ENCODE results near the gene PET117.
A peak's percentile ranks its signal among the peaks of the same experiment; 100 is the strongest.
"Not testable (repeated sequence)": the region's sequence is repeated elsewhere in the genome, so short reads cannot be mapped to it uniquely, and the experiment has no call there.

Gene PET117

DNA sequence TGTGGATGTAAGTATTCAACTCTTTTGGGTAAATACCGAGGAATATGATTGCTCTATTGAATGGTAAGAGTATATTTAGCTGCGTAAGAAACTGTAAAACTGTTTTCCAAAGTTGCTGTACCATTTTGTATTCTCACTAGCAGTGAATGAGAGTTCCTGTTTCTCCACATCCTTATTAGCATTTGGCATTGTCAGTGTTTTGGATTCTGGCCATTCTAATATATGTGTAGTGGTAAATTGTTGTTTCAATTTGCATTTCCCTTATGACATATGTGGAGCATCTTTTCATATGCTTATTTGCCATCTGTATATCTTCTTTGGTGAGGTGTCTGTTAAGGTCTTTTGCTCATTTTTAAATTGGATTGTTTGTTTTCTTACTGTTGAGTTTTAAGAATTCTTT is 29.3 kb upstream of the PET117 start:
- Histone ChIP-seq H3K4me1 (ENCODE audit: control insufficient read depth, insufficient read depth, low read length) (peaks cover 20% of the 10 kb centered on the region), H3K9me3 (ENCODE audit: control insufficient read depth, low read length) (no peaks in the 10 kb centered on the region), H3K4me3 (ENCODE audit: low read length) (no peak overlapping the region), H3K27me3 (ENCODE audit: control insufficient read depth, insufficient read depth, low read length) (no peaks in the 10 kb centered on the region), H3K9ac (ENCODE audit: low read length) (no peak overlapping the region), H3K36me3 (ENCODE audit: control insufficient read depth, insufficient read depth, low read length) (no peaks in the 10 kb centered on the region)

GRCh38 chr20:18128574-18128973 is 9.1 kb upstream of the PET117 start:
- H3K9me3 ChIP-seq (ENCODE audit: control insufficient read depth, low read length); H3K4me1 ChIP-seq (ENCODE audit: control insufficient read depth, insufficient read depth, low read length): not testable (repeated sequence)

DNA sequence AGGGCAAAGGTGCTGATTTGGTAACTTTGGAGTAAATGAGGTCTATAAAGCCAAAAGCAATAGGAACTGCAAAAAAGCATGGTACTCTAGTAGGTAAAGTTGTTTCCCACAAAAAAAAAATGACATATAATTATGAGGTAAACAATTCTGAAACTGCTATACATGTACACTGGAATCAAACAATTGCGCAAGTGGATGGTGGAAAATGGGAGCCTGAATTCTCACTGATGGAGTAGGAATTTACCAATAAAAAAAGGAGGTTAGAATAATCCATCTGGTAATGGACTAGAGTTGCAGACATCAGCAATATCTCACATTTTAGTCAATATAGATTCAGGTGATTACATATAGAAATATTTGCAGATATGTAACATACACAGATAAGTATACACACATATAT is 5.0 kb upstream of the PET117 start:
- Histone ChIP-seq H3K4me3 (ENCODE audit: low read length) (no peak overlapping the region), H3K4me1 (ENCODE audit: control insufficient read depth, insufficient read depth, low read length) (peaks cover 27% of the 10 kb centered on the region), H3K36me3 (ENCODE audit: control insufficient read depth, insufficient read depth, low read length) (no peaks in the 10 kb centered on the region), H3K9me3 (ENCODE audit: control insufficient read depth, low read length) (no peaks in the 10 kb centered on the region), H3K9ac (ENCODE audit: low read length) (no peak overlapping the region), H3K27me3 (ENCODE audit: control insufficient read depth, insufficient read depth, low read length) (no peaks in the 10 kb centered on the region)

More at GRCh38 chr20:18128574-18128973, 9.1 kb upstream of the PET117 start:
- H3K4me3 ChIP-seq (ENCODE audit: low read length); H3K9ac ChIP-seq (ENCODE audit: low read length); H3K27me3 ChIP-seq (ENCODE audit: control insufficient read depth, insufficient read depth, low read length); H3K36me3 ChIP-seq (ENCODE audit: control insufficient read depth, insufficient read depth, low read length): not testable (repeated sequence)

DNA sequence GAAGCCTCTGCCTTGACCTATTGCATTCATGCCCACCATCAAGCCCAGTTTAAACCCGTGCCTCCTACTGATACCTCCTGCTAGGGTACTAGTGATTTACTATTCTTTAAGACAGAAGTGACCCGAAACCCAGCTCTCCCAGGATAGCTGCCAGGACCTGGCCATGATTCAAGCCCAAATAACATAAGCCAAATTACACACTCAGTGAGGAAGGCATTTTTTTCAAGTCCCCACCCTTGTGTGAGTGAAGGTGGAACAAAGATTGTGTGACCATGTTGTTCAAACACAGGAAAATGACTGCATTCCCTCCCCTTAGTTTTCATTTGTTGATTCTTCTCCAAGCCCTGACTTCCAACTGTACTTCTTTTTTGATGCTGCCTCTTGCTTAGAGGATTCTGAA is 3.7 kb upstream of the PET117 start:
- H3K27me3 ChIP-seq (ENCODE audit: control insufficient read depth, insufficient read depth, low read length) = no peaks in the 10 kb centered on the region
- no peaks in the 10 kb centered on the region for H3K36me3 ChIP-seq (ENCODE audit: control insufficient read depth, insufficient read depth, low read length)
- H3K4me1 ChIP-seq (ENCODE audit: control insufficient read depth, insufficient read depth, low read length) = peaks cover 27% of the 10 kb centered on the region
- H3K4me3 ChIP-seq (ENCODE audit: low read length) = peak overlapping the region; percentile 16
- H3K9me3 ChIP-seq (ENCODE audit: control insufficient read depth, low read length) = no peaks in the 10 kb centered on the region
- peak overlapping the region; percentile 60 for H3K9ac ChIP-seq (ENCODE audit: low read length)

DNA sequence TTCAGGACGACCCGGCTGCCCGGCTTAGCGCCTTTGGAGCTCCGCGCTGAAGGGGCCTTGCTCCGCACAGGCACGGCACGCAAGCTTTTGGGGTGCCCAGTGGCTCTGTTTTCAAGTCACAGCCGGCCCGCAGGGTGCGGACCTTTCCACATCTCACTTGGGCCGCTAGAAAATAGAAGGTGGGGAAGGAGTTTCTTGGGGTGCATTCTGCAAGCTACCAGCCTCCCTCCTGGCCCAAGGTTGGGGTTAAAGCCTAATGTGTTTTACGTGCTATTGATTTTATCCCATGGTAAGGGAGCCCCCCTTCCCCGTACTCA is 561 bp downstream of the PET117 start:
- no peaks in the 10 kb centered on the region for H3K27me3 ChIP-seq (ENCODE audit: control insufficient read depth, insufficient read depth, low read length)
- no peaks in the 10 kb centered on the region for H3K9me3 ChIP-seq (ENCODE audit: control insufficient read depth, low read length)
- H3K36me3 ChIP-seq (ENCODE audit: control insufficient read depth, insufficient read depth, low read length) = no peaks in the 10 kb centered on the region
- peaks cover 34% of the 10 kb centered on the region for H3K4me1 ChIP-seq (ENCODE audit: control insufficient read depth, insufficient read depth, low read length)
- peak overlapping the region; percentile 95 for H3K9ac ChIP-seq (ENCODE audit: low read length)
- H3K4me3 ChIP-seq (ENCODE audit: low read length) = peak overlapping the region; percentile 95

DNA sequence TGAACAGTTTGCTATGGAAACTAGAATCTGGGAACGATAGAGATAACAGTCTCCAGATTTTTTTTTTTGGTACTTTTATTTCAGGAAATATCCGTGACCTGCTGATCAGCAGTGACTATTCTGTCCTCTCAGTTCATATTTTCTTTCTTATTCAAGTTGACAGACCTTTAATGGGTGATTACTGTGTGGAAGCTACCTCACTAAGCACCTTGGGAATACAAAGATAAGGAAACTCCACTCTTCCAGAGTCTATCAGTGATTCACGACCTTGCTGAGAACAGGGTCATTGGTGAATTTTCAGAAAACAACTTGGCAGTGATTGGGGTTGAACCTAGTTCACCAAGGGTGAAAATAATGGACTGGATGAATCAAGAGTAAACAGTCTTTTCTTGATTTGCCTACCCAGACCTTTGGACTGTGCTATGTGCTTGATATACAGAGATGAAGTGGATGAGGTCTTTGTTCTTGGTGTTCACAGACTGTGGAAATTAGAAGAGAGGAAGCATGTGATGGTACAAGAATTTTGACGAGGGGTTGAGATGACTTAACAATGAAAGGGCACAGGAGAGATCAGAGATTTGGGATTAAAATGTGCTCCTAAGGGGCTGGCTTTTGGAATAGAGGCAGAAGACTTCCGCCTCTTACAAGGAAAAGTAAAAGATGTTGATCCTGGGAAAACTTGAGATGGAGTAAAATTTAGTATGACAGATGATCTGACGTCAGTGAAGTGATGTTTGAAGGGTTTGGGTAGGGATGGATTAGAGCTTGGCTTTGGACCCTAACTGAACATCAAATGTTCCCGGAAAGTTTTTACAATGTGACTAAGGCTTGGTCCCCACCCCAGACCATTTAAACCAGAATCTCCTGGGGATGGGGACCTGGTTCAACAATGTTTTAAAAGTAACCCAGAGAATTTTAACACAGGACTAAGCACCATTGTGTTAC is 1.2 kb downstream of the PET117 start:
- Histone ChIP-seq H3K4me3 (ENCODE audit: low read length) (peak overlapping the region; percentile 95), H3K9me3 (ENCODE audit: control insufficient read depth, low read length) (no peaks in the 10 kb centered on the region), H3K4me1 (ENCODE audit: control insufficient read depth, insufficient read depth, low read length) (peaks cover 28% of the 10 kb centered on the region), H3K36me3 (ENCODE audit: control insufficient read depth, insufficient read depth, low read length) (no peaks in the 10 kb centered on the region), H3K9ac (ENCODE audit: low read length) (peak overlapping the region; percentile 95), H3K27me3 (ENCODE audit: control insufficient read depth, insufficient read depth, low read length) (no peaks in the 10 kb centered on the region)

DNA sequence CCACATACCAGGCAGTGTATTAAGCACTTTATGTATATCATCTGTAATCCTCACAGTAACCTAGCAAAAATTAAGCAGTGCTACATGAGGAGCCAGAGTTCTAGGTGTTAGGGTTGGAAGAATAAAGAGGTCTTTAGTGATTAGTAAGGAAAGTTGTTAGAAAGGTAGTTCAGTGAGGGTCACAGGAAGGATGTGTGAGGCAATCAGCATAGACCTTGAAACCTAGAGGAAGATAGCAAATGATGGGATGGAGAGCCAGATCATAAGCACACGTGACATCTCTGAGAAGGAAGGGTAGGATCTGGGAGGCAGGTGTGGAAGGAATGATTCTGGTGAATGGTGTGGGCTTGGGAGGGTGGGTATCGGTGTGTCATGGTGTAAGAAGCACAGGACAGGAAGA is 2.2 kb downstream of the PET117 start:
- no peaks in the 10 kb centered on the region for H3K36me3 ChIP-seq (ENCODE audit: control insufficient read depth, insufficient read depth, low read length)
- H3K27me3 ChIP-seq (ENCODE audit: control insufficient read depth, insufficient read depth, low read length) = no peaks in the 10 kb centered on the region
- no peaks in the 10 kb centered on the region for H3K9me3 ChIP-seq (ENCODE audit: control insufficient read depth, low read length)
- H3K9ac ChIP-seq (ENCODE audit: low read length) = no peak overlapping the region
- peaks cover 29% of the 10 kb centered on the region for H3K4me1 ChIP-seq (ENCODE audit: control insufficient read depth, insufficient read depth, low read length)
- no peak overlapping the region for H3K4me3 ChIP-seq (ENCODE audit: low read length)

GRCh38 chr20:18144541-18145099 is 7.0 kb downstream of the PET117 start:
- Histone ChIP-seq H3K4me3 (ENCODE audit: low read length) (no peak overlapping the region), H3K9ac (ENCODE audit: low read length) (no peak overlapping the region), H3K4me1 (ENCODE audit: control insufficient read depth, insufficient read depth, low read length) (peaks cover 22% of the 10 kb centered on the region), H3K27me3 (ENCODE audit: control insufficient read depth, insufficient read depth, low read length) (no peaks in the 10 kb centered on the region), H3K9me3 (ENCODE audit: control insufficient read depth, low read length) (no peaks in the 10 kb centered on the region), H3K36me3 (ENCODE audit: control insufficient read depth, insufficient read depth, low read length) (no peaks in the 10 kb centered on the region)

GRCh38 chr20:18154342-18154741 is 16.7 kb downstream of the PET117 start:
- Histone ChIP-seq H3K4me3 (ENCODE audit: low read length) (no peak overlapping the region), H3K27me3 (ENCODE audit: control insufficient read depth, insufficient read depth, low read length) (no peaks in the 10 kb centered on the region), H3K9me3 (ENCODE audit: control insufficient read depth, low read length) (no peaks in the 10 kb centered on the region), H3K36me3 (ENCODE audit: control insufficient read depth, insufficient read depth, low read length) (no peaks in the 10 kb centered on the region), H3K9ac (ENCODE audit: low read length) (no peak overlapping the region), H3K4me1 (ENCODE audit: control insufficient read depth, insufficient read depth, low read length) (no peaks in the 10 kb centered on the region)

GRCh38 chr20:18156045-18156444 is 18.4 kb downstream of the PET117 start:
- no peaks in the 10 kb centered on the region for H3K4me1 ChIP-seq (ENCODE audit: control insufficient read depth, insufficient read depth, low read length)
- no peak overlapping the region for H3K9ac ChIP-seq (ENCODE audit: low read length)
- no peaks in the 10 kb centered on the region for H3K36me3 ChIP-seq (ENCODE audit: control insufficient read depth, insufficient read depth, low read length)

GRCh38 chr20:18164356-18164755 is 26.7 kb downstream of the PET117 start:
- Histone ChIP-seq H3K4me1 (ENCODE audit: control insufficient read depth, insufficient read depth, low read length) (peaks cover 14% of the 10 kb centered on the region), H3K36me3 (ENCODE audit: control insufficient read depth, insufficient read depth, low read length) (peaks cover 15% of the 10 kb centered on the region), H3K4me3 (ENCODE audit: low read length) (no peak overlapping the region), H3K9ac (ENCODE audit: low read length) (no peak overlapping the region), H3K9me3 (ENCODE audit: control insufficient read depth, low read length) (no peaks in the 10 kb centered on the region), H3K27me3 (ENCODE audit: control insufficient read depth, insufficient read depth, low read length) (no peaks in the 10 kb centered on the region)

More at GRCh38 chr20:18156045-18156444, 18.4 kb downstream of the PET117 start:
- no peak overlapping the region for H3K4me3 ChIP-seq (ENCODE audit: low read length)
- no peaks in the 10 kb centered on the region for H3K9me3 ChIP-seq (ENCODE audit: control insufficient read depth, low read length)
- H3K27me3 ChIP-seq (ENCODE audit: control insufficient read depth, insufficient read depth, low read length) = no peaks in the 10 kb centered on the region

DNA sequence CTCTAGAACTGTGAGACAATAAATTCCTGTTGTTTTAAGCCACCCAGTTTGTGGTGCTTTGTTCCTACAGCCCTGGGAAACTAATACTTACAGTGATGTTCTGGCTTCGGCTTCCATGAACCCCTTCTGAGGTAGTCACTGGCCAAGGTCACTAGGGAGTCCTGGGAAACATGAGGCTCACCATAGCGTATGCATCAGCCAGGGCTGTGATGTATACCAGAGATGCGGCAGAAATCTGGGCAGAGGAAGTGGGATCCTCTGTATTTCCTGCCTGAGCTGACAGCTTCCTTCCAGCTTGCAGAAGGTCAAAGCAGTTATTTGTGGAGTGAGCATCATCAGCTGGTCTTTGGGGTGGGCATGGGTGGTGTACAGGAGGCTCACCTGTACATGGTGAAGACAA is 27.9 kb downstream of the PET117 start:
- Histone ChIP-seq H3K27me3 (ENCODE audit: control insufficient read depth, insufficient read depth, low read length) (no peaks in the 10 kb centered on the region), H3K4me1 (ENCODE audit: control insufficient read depth, insufficient read depth, low read length) (peaks cover 14% of the 10 kb centered on the region), H3K9me3 (ENCODE audit: control insufficient read depth, low read length) (no peaks in the 10 kb centered on the region), H3K9ac (ENCODE audit: low read length) (no peak overlapping the region), H3K4me3 (ENCODE audit: low read length) (no peak overlapping the region), H3K36me3 (ENCODE audit: control insufficient read depth, insufficient read depth, low read length) (peaks cover 15% of the 10 kb centered on the region)
